Epithelial cell of esophagus (primary cell): ENCODE results near the gene ARRB1.

Experiments used
- DNase-seq: peaks from one replicate; pipeline ENCODE4 v3.0.0; 2010; ENCODE audit warnings: low read depth
- H3K4me3 ChIP-seq: 2 replicates; pipeline ENCODE4 v1.5.1; 2011; ENCODE audit warnings: mild to moderate bottlenecking, low read length, control low read depth
- TF ChIP-seq, protein P1 (sequence below): IDR thresholded peaks from 2 replicates; pipeline ENCODE4 v1.5.1; 2011; ENCODE audit warnings: low read depth, mild to moderate bottlenecking, low read length, control low read depth, inconsistent platforms; ENCODE audit not compliant: insufficient read depth; ENCODE audit errors: missing control alignments

ARRB1 gene

DNA sequence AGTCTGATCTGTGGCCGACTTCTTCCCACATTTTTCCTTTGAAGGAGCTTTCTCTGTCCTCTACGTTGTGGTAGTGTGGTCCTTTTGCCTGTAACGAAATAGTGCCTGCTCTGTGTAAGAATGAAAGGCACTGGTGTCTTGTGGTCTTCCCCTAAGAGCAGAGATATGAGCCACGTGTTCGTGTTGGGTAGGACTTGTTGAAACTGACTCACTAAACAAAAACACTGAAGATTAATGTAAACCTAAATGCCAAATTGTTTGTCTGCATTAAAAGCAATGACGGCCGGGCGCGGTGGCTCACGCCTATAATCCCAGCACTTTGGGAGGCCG lies 37.8 kb upstream of the ARRB1 start:
- no peak overlapping the region for H3K4me3 ChIP-seq
- TF ChIP-seq, protein P1, sequence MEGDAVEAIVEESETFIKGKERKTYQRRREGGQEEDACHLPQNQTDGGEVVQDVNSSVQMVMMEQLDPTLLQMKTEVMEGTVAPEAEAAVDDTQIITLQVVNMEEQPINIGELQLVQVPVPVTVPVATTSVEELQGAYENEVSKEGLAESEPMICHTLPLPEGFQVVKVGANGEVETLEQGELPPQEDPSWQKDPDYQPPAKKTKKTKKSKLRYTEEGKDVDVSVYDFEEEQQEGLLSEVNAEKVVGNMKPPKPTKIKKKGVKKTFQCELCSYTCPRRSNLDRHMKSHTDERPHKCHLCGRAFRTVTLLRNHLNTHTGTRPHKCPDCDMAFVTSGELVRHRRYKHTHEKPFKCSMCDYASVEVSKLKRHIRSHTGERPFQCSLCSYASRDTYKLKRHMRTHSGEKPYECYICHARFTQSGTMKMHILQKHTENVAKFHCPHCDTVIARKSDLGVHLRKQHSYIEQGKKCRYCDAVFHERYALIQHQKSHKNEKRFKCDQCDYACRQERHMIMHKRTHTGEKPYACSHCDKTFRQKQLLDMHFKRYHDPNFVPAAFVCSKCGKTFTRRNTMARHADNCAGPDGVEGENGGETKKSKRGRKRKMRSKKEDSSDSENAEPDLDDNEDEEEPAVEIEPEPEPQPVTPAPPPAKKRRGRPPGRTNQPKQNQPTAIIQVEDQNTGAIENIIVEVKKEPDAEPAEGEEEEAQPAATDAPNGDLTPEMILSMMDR, result no peak
- no peak for DNase-seq

DNA sequence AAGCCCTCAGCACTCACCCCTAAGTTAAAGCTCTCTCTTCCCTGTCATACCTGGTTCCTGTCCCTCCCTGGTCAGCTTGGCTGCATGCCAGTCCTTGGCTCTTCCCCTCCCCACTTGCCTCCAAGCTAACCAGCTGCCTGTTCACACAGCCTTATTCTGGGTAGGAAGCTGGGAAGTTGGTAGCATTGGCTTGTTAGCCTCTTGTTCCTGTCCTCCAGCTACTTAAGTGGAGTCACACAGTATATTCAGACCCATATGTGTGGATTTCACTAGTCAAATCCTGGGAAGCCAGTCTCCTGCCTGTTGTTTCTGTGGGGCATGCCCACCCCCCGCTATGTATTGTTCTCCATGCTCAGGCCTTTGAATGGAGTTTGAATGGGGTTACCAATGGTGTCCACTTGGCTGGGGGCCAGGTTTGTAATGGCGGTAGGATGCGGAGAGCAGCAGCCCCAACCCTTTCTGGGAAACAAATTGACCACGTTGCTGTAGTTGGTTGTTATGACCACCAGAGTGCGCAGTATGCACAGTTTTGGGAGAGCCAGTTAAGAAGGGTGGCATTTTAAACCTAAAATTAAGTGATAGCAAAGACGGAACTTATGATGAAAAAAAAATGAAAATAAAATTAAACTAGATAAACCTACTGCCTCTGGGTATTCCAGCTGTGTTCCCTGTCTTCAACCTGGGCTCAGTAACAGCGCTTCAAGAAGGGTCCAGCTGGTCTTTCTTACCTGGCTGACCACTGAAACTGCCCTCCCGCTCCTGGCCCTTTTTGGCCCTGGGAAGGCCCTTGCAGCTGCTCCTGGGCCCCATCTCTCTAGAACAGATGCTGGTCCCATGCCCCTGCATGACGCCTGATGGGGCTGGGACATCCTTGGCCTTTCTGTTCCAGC lies 37.2 kb upstream of the ARRB1 start:
- H3K4me3 ChIP-seq, result no peak overlapping the region
- DNase-seq, result peak; percentile 75
- TF ChIP-seq, protein P1, result peak; percentile 84

DNA sequence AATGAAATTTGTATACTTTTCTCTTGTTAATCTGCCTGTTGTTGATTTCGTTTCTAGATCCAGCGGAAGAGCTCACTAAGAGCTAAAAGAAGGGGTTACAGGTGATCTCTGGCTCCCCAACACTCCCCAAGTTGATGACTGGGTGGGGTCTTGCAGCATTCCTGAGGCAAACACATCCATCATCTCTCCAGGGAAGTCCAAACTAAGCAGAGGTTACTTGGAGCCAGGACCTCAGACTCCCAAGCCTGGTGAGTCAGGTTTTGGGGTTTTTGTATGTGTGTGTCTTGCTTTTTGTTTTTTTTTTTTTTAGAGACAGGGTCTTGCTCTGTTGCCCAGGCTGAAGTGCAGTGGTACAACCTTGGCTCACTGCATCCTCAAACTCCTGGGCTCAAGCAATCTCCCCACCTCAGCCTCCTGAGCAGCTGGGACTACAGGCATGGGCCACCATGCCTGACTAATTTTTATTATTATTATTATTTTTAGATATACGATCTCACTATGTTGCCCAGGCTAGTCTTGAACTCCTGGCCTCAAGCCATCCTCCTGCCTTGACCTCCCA lies 36.4 kb upstream of the ARRB1 start:
- no peak for DNase-seq
- no peak overlapping the region for H3K4me3 ChIP-seq
- TF ChIP-seq, protein P1, result no peak

DNA sequence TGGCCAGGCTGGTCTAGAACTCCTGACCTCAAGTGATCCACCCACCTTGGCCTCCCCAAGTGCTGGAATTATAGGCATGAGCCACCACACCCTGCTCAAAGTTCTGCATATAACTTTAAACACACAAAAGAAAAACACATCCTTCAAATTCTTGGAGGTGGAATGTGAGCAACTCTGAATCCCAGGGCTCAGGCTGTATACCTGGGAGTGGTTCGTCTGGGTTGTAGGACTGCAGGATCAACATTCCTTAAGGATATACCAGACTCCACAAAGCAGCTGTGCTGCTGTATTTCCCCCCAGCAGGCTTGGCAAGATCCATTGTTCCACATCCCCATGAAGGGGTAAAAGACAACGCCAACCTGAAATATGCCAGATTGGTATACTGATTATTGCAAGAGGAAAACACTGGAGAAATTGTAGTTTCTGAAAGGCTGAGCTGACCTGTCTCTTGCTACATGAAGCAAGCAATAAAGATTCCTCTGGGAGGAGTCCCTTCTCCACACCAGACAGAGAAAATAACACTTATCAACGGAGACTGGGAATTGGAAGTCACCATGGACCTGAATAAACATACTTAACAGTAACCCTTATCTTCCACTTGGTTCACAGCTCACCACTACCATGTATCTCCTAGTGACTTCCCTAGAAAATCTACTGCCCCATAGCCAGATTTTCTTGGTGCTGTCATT lies 35.6 kb upstream of the ARRB1 start:
- TF ChIP-seq, protein P1, result no peak
- peak; percentile 51 for DNase-seq
- no peak overlapping the region for H3K4me3 ChIP-seq

DNA sequence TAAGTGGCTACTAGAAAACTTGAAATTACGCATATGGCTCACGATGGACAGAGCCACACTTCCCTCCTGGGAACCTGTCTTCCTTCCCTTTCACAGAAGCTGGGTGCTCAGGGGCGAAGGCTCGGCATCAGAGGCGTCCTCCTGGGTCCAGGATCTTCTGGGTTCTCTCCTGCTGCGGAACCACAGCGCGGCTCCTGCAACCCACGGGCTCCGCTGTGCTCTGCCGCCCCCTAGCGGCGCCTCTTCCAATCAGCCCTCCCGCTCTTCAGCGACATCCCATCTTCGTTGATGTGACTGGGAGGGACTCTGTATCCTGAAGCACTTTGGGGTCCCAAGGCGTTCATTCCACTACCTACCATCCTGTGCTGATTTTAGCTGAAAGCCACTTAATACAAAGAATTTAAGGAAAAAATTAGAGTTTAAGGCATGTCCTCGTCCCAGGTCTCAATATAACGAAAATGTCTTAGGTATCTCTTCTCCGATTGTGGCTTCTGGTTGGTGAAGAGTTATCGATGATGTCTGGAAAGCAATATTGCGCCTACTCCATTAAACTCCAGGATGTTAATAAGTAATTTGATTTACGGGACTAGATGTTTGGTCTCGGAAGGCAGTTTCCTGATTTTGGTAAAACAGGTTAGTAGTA lies 33.1 kb upstream of the ARRB1 start:
- TF ChIP-seq, protein P1, result peak; percentile 95
- DNase-seq, result peak; percentile 67
- no peak overlapping the region for H3K4me3 ChIP-seq

DNA sequence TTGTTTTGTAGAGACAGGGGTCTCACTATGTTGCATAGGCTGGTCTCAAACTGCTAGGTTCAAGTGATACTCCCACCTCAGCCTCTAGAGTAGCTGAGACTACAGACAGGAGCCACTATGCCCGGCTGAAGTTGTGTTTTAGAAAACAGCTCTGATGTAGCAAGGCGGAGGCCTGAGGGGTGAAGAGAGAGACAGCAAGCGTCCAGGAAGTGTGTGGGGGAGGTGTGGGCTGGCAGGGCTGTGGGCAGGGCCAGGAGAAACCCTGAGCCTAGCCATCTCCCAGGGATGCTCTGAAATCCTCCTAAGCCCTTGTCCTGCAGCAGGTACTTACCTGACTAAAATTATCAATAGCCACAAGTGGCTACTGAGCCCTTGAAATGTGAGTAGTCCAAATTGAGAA lies 31.8 kb upstream of the ARRB1 start:
- no peak for DNase-seq
- TF ChIP-seq, protein P1, result no peak
- no peak overlapping the region for H3K4me3 ChIP-seq
